ENCODE results near the gene EPG5. TPM values are rescaled to one million over a fixed set of nuclear protein-coding genes. Genes with fewer than 3 reads are reported as not detected.

EPG5 gene
- total and polyA plus RNA-seq, 2 donors (not counting 3 experiments of a cell fraction or from before 2014, with no cell fraction given), result 16.7 to 25.6 TPM

GRCh38 chr18:45852631-45853030 lies 114.5 kb downstream of the EPG5 start:
- H3K9ac ChIP-seq (replicated peaks; ENCODE audit: extremely low read depth, insufficient read depth, low read length), result no peak overlapping the region
- H3K4me2 ChIP-seq (ENCODE audit: insufficient read depth, low read length), result no peak overlapping the region
- dilution Hi-C loops (cut with MboI; ENCODE audit: extremely low pct_ligation_motif_present, low sequenced_read_pairs), result no loop called here
- no peak overlapping the region for H3K4me3 ChIP-seq (replicated peaks in 1 of 3; ENCODE audit: insufficient read depth in 1 of 3, low read depth in 1 of 3, low read length in 3 of 3)
- intact Hi-C loops (cut with micrococcal nuclease), result no loop called here
- TF ChIP-seq JUN (IDR thresholded peaks at IDR 0.05; ENCODE audit: borderline replicate concordance, insufficient read depth, insufficient read length, low read depth) (no peak), FOS (IDR thresholded peaks at IDR 0.05; ENCODE audit: borderline replicate concordance, insufficient read depth, low read length) (no peak), MYC (IDR thresholded peaks at IDR 0.05; ENCODE audit: low read depth, low read length) (no peak)
- H4K20me1 ChIP-seq (replicated peaks; ENCODE audit: control insufficient read depth, extremely low read depth, insufficient read depth, low read length), result no peaks in the 10 kb centered on the region
- no TSS peak for BruUV-seq (replicated peaks)
- DNase-seq (ENCODE audit: low read depth, low spot score) (no peak), FAIRE-seq (no peak)
- H3K9me3 ChIP-seq (replicated peaks; ENCODE audit: control insufficient read depth, insufficient read depth, low read length), result no peaks in the 10 kb centered on the region
- H3K27ac ChIP-seq (ENCODE audit: insufficient read depth, low read depth, low read length), result no peak overlapping the region
- H3K79me2 ChIP-seq (ENCODE audit: control insufficient read depth, insufficient read depth, low read length), result no peaks in the 10 kb centered on the region
- H3K4me1 ChIP-seq (ENCODE audit: control insufficient read depth, extremely low read depth, insufficient read depth, low read length), result no peaks in the 10 kb centered on the region
- POLR2A ChIA-PET, result no interaction called here
- no peaks in the 10 kb centered on the region for H3K9me1 ChIP-seq (replicated peaks; ENCODE audit: control insufficient read depth, extremely low read depth, insufficient read depth, low read length)
- H3K36me3 ChIP-seq (ENCODE audit: control insufficient read depth in 2 of 2, extremely low read depth in 1 of 2, insufficient read depth in 2 of 2, low read length in 2 of 2), result peaks cover 0 to 18% of the 10 kb centered on the region in 2 experiments
- CTCF ChIA-PET, result interaction anchor here (0.7 to 1.0 kb wide), 2 partner anchors 13 to 31 kb away, joined by 3 to 4 read pairs; no protein-coding TSS in a partner anchor
- H3K27me3 ChIP-seq (ENCODE audit: control insufficient read depth in 2 of 2, insufficient read depth in 2 of 2, low read length in 2 of 2), result no peaks in the 10 kb centered on the region
- H2AFZ ChIP-seq (ENCODE audit: low read depth, low read length), result no peak overlapping the region

GRCh38 chr18:45851161-45851925 lies 115.8 kb downstream of the EPG5 start:
- H4K20me1 ChIP-seq (replicated peaks; ENCODE audit: control insufficient read depth, extremely low read depth, insufficient read depth, low read length), result no peaks in the 10 kb centered on the region
- H3K9me1 ChIP-seq (replicated peaks; ENCODE audit: control insufficient read depth, extremely low read depth, insufficient read depth, low read length), result no peaks in the 10 kb centered on the region
- BruUV-seq (replicated peaks), result no TSS peak
- peaks cover 0 to 18% of the 10 kb centered on the region in 2 experiments for H3K36me3 ChIP-seq (ENCODE audit: control insufficient read depth in 2 of 2, extremely low read depth in 1 of 2, insufficient read depth in 2 of 2, low read length in 2 of 2)
- DNase-seq (ENCODE audit: low read depth, low spot score) (no peak), FAIRE-seq (no peak)
- TF ChIP-seq GATA2 (IDR thresholded peaks at IDR 0.05; ENCODE audit: insufficient read depth, insufficient read length, low read depth, low read length) (no peak), FOS (IDR thresholded peaks at IDR 0.05; ENCODE audit: borderline replicate concordance, insufficient read depth, low read length) (no peak)
- no peak overlapping the region for H3K9ac ChIP-seq (replicated peaks; ENCODE audit: extremely low read depth, insufficient read depth, low read length)
- H2AFZ ChIP-seq (ENCODE audit: low read depth, low read length), result no peak overlapping the region
- intact Hi-C loops (cut with micrococcal nuclease) (no loop called here), dilution Hi-C loops (cut with MboI; ENCODE audit: extremely low pct_ligation_motif_present, low sequenced_read_pairs) (no loop called here)
- no peaks in the 10 kb centered on the region for H3K79me2 ChIP-seq (ENCODE audit: control insufficient read depth, insufficient read depth, low read length)
- no peak overlapping the region for H3K27ac ChIP-seq (ENCODE audit: insufficient read depth, low read depth, low read length)
- no peak overlapping the region for H3K4me3 ChIP-seq (replicated peaks in 1 of 3; ENCODE audit: insufficient read depth in 1 of 3, low read depth in 1 of 3, low read length in 3 of 3)
- ChIA-PET CTCF (interaction anchor here (1.0 to 2.1 kb wide), 6 partner anchors 12 to 187 kb away, joined by 3 to 14 read pairs (median 4); no protein-coding TSS in a partner anchor), POLR2A (no interaction called here)
- no peak overlapping the region for H3K4me2 ChIP-seq (ENCODE audit: insufficient read depth, low read length)
- no peaks in the 10 kb centered on the region for H3K4me1 ChIP-seq (ENCODE audit: control insufficient read depth, extremely low read depth, insufficient read depth, low read length)
- H3K27me3 ChIP-seq (ENCODE audit: control insufficient read depth in 2 of 2, insufficient read depth in 2 of 2, low read length in 2 of 2), result no peaks in the 10 kb centered on the region
- H3K9me3 ChIP-seq (replicated peaks; ENCODE audit: control insufficient read depth, insufficient read depth, low read length), result no peaks in the 10 kb centered on the region
